ENCODE measurements around the gene CAVIN4.
A peak's percentile ranks its signal among the peaks of the same experiment; 100 is the strongest.

The CAVIN4 gene

DNA sequence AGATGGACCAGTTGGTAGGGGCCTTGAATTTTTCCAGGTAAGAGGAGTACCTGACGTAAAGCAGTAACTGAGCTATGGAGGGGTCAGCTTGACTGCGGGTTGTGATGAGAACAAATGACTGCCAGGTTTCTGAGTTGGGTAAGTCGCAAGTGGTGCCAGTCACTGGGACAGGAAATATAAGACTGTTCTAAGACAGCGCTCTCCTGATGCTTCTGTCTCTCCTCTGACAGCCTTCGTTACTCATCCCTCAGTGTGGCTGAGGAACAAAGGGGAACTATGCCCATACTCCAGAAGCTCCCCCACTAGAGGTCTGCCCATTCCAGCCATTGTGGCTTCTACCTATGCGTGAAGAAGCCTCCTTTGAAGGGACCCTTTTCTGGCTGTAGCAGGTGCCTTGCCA lies 13.3 kb downstream of the CAVIN4 start:
- no peak for DNase-seq

DNA sequence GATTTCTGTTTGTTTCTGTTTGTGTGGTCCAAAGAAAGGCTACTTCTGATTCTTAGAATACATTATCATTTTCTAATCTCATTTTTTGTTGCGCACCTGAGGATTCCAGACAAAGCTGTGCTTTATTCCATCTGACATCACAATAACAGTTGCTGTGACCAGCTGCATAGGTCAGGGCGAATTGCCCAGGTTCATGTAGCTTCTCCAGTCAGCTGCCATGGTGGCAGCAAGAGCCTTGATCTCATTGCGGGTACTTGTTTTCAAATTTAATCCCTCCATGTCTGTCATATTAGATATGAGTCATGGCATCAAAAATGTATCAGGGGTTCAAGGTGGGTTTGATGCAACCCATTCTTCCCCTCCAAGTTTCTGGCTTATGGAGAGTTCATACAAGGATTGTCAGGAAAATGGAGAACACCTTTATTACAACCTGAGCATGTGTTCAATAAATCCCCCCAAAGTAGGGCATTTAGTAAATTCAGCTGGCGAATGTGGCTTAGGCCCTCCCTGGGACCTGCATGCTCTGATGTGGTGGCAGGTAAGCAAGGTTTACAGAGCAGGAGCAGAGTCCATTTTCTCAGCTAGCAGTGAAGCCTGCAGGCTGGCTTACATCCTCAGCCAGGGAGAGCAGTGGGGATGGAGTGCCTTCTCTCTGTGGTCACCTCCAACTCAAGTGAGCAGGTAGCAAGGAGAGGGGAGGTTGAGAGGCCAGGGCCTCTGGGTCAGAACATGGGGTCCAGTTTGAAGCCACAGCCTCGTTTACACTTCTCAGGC lies 13.9 kb downstream of the CAVIN4 start:
- no peak for DNase-seq

DNA sequence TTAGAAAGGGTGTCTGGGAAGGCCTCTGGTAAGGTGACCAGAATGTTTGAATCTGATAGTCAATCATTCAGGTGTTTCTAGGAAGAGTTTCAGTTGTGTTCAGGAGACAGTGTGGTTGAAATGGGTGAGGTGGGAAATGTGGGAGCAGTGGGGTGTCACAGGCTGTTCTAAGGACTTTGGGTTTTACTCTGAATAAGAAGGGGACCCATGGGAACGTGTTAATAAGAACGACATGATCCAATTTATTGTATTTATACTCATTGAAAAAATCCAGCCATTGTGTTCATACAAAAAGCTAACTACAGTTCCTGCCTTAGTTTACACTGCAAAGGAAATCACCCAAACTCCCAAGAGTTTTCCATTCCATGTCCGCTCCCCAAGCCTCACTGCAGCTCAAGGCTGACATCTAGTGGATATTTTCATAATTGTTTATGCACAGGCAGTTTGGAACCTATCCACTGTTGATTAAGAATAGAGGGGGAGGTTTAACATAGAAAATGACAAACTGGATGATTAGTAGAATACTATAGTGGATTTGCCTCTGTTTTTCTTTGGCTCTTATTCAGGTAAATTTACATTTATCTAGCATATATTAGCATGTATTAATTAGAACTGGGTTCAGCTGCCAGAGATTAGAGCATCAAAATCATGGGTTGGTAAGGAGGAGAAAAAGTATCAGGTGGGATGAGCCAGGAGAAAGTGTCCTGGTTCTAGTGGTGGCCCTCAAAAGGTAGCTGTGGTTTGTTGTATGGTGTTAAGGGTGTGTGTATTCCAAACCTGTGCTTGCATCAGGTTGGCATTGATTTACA lies 17.7 kb downstream of the CAVIN4 start:
- DNase-seq = no peak

DNA sequence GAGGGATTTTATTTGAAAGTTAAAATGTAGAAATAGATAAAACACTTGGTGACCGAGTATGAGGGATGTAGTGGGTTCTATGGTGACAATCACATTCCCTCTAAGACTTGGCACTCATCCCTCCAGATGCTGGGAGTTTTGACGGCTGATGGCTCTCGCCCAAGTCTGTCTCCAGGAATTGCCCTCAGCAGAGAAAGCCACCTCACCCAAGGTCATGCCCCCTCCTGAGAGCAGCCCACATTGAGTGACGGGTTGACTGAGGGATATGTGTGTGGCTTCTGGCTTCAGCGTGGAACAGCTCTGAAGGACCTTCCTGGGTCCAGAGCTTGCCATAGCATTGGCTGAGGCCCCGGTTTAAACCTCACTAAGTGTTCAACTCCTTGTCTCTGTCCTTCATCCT lies 19.4 kb downstream of the CAVIN4 start:
- no peak for DNase-seq

DNA sequence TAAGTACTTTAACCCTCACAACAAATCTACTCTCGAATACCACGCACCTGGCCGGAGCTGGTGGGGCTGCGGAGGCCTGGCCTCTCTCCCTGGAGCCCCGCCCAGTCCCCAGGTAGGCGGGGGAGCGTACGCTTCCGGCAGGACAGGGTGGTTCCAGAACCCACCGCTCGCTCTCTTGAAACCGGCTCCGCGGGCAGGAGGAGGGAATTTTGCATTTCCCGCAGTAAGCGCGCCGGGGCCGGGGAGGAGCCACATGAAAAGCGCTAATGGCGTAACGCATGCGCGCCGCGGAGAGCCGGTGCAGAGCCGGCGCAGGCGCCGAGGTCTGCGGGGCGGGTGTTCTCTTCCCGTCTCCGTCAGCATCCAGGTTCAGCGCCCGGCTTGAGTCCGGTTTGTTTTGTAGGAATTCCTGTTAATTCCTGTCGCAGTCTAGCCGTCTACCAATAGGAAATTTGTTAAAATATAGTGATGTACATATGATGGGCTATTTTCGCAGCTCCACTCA lies 20.8 kb downstream of the CAVIN4 start:
- peak; percentile 69 for DNase-seq

DNA sequence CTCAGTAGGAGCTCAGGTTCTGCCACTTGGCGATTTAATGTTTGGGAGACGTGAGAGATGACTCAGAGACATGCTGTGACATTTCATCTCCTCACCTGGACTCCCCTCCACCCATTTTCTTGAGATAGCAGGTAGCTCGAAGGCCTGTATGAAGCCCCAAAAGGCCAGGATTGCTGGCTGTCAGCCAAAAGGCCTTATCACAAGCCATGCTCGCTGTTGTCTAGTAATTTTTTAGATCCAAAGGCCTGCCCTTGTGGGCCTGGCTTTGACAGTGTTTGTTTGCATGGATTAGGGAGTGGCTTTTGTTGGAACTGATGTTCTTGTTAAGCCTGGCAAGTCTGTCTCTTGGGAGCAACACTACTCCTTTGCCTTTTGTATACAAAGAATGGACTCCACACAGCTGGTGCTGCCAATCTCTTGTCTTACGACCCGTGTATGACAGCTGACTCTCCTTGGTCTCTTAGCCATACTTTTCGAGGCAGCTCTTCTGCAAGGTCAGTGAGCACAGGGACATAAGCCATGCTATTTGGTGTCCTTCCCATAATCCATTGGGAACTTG lies 22.7 kb downstream of the CAVIN4 start:
- DNase-seq = no peak

DNA sequence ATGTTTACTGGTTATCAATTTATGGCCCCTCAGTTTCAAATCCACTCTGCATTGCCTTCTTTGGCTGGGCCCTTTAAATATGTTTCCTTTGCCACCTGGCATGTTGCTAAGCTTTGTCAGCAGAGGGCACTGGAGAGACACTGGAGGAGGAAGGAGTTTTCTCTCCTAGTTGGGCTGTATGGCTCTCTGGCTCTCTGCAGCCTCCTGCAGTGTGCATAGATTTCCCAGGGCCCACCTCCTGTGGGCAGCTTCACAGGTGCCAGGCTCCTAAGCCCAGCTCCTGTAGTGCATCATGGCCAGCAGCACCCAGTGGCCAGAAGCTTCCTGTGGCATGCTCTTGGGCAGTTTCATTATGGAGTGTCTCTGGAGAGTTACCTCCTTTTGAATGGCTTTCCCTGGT lies 23.3 kb downstream of the CAVIN4 start:
- peak; percentile 52 for DNase-seq

DNA sequence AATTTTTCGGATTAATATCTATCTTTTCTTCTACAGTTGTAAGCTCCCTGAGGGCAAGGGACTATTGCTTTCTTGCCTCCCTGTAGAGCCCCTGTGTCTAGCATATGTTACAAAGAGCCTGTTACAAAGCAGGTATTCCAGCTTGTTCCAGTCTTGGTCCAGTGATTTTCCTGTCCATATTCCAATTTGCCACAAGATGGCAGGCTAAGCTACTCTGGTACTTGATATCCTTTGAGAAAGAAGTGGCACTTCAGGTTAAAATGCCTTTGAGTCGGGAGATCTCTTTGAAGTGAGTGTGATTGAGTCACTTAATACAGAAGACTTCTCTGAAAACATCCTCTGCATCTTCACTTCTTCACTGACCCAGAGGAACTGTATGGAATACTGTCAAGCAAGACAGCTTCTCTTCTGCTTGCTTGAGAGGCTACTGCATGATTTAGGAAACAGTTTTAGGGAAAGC lies 24.5 kb downstream of the CAVIN4 start:
- DNase-seq = peak; percentile 38

DNA sequence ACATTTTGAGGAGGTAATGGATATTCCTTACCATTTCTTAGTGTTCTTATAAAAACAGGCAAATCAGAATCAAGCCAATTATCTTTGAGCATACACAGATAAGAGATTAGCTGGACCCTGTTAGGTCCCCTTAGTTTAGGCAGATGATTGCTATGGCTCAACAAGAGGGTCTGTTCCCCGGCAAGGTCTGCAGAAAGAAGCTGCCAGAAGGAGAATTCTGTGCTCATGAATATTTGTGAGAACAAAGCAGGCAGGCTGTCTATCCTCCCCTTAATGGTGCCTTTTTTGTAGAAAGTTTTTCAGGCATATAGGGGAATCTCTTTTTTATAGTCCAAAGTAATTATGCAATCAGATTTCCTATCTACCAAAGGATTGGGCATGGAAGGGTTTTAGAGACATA lies 27.5 kb downstream of the CAVIN4 start:
- DNase-seq = no peak

DNA sequence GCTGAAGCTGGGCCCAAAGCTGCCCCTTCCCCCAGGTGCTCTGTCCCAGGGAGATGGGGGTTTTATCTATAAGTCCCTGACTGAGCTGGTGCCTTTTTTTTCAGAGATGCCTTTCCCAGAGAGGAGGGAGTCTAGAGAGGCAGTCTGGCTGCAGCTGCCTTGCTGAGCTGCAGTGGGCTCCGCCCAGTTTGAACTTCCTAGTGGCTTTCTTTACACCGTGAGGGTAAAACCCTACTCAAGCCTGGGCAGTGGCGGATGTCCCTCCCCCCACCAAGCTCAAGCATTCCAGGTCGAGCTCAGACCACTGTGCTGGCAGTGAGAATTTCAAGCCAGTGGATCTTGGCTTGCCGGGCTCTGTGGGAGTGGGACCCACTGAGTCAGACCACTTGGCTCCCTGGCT lies 41.3 kb downstream of the CAVIN4 start:
- DNase-seq = no peak

DNA sequence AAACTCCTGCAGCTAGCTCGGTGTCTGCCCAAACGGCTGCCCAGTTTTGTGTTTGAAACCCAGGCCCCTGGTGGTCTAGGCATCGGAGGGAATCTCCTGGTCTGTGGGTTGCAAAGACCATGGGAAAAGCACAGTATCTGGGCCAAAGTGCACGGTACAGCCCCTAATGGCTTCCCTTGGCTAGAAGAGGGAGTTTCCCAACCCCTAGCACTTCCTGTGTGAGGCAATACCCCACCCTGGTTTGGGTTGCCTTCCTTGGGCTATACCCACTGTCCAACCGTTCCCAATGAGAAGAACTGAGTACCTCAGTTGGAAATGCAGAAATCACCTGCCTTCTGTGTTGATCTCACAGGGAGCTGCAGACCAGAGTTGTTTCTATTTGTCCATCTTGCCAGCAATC lies 41.8 kb downstream of the CAVIN4 start:
- DNase-seq = no peak

DNA sequence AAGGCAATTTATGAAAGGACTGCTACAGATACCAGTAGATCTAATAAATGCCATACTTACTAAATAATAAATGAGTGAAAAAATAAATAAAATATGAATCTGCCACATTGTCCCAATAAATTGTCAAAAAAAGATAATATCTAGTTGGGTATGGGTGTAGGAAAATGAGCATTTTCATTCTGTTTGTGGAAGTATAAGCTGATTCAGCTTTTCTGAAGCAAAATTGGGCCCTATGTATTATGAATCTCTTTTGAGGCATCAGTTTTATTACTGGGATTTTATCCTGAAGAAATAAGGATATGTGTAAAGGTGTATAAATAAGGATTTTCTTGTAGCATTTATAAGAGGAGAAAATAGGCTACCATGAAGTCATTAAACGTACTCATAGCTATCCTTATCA lies 46.1 kb downstream of the CAVIN4 start:
- no peak for DNase-seq

DNA sequence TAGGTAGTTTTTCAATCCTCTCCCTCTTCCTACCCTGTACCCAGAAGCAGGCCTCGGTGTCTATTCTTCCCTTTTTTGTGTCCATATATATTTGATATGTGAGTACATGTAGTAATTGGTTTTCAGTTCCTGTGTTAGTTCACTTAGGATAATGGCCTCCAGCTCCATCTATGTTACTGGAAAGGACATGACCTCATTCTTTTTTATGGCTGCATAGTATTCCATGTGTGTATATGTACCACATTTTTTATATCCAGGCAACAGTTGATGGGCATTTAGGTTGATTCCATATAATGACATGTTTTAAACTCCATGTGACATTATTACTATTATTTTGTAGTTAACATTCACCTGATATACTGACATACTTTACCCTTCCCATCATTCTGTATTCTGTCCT lies 49.1 kb downstream of the CAVIN4 start:
- no peak for DNase-seq

DNA sequence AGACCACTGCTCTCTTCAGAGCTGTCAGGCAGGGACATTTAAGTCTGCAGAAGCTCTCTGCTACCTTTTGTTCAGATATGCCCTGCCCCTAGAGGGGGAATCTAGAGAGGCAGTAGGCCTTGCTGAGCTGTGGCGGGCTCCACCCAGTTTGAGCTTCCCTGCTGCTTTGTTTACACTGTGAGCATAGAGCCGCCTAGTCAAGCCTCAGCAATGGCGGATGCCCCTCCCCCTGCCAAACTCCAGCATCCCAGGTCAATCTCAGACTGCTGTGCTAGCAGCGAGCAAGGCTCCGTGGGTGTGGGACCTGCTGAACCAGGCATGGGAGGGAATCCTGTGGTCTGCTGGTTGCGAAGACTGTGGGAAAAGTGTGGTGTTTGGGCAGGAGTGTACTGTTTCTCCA lies 59.9 kb downstream of the CAVIN4 start:
- DNase-seq = no peak
